IMR-90 (cell line): ENCODE results near the gene CFAP70.

Experiments
- BHLHE40 ChIP-seq: fragments of 150-350 bp; IDR thresholded peaks from 2 replicates; pipeline ENCODE4 v1.6.1; 2016; ENCODE audit warnings: mild to moderate bottlenecking, low read depth, low read length
- CEBPB ChIP-seq: IDR thresholded peaks from 2 replicates; pipeline ENCODE4 v1.6.1; 2012; ENCODE audit warnings: low read depth, low read length, improper control_type of control experiment
- CHD1 ChIP-seq: IDR thresholded peaks from 2 replicates; pipeline ENCODE4 v1.6.1; 2012; ENCODE audit warnings: low read depth, low read length, improper control_type of control experiment
- MAFK ChIP-seq: IDR thresholded peaks from 2 replicates; pipeline ENCODE4 v1.6.1; 2012; ENCODE audit warnings: low read depth, low read length, improper control_type of control experiment
- MAZ ChIP-seq: IDR thresholded peaks from 2 replicates; pipeline ENCODE4 v1.6.1; 2012; ENCODE audit warnings: low read depth, mild to moderate bottlenecking, low read length, improper control_type of control experiment, moderate library complexity, borderline replicate concordance
- NFE2L2 ChIP-seq: fragments of 150-350 bp; IDR thresholded peaks from 2 replicates; pipeline ENCODE4 v1.6.1; 2016; ENCODE audit warnings: low read depth, mild to moderate bottlenecking, low read length
- POLR2A ChIP-seq: IDR thresholded peaks from 2 replicates; pipeline ENCODE4 v1.6.1; 2012; ENCODE audit warnings: mild to moderate bottlenecking, low read depth, low read length
- RFX5 ChIP-seq: IDR thresholded peaks from 2 replicates; pipeline ENCODE4 v1.8.0; 2012; ENCODE audit warnings: low read depth, mild to moderate bottlenecking, low read length, moderate library complexity
- SMC3 ChIP-seq: fragments of 150-350 bp; IDR thresholded peaks from 2 replicates; pipeline ENCODE4 v1.6.1; 2016; ENCODE audit warnings: low read depth, mild to moderate bottlenecking, antibody characterized with exemption, low read length, moderate library complexity
- TF ChIP-seq, protein P1 (sequence below): conservative IDR thresholded peaks from 2 replicates; pipeline ENCODE4 v1.5.1; 2012; ENCODE audit warnings: mild to moderate bottlenecking, low read depth, low read length, improper control_type of control experiment
- TF ChIP-seq, protein P2 (sequence below): fragments of 150-350 bp; IDR thresholded peaks from 2 replicates; pipeline ENCODE4 v1.6.1; 2017; ENCODE audit warnings: mild to moderate bottlenecking, antibody characterized with exemption, low read length, low read depth
- TF ChIP-seq, protein P3 (sequence below): fragments of 150-350 bp; IDR thresholded peaks from 2 replicates; pipeline ENCODE4 v1.6.1; 2016; ENCODE audit warnings: low read depth, mild to moderate bottlenecking, low read length, moderate library complexity, borderline replicate concordance

DNA sequence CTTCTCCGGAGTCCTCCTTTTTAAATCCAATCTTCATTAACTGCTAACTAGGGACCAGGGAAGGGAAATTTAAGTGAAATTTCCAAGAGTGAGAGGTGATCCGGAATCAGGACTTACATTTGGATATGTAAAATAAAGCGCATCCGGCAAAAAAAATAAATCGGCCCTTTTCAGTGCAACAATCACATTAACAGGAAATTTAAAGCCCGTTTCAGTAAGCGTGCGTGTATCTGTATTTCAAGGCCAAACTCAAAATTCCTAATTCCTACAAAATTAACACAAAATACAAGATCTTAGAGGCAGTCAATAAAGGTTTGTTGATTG is 112.4 kb downstream of the CFAP70 start:
- no peak for TF ChIP-seq MAFK
- TF ChIP-seq, protein P1, sequence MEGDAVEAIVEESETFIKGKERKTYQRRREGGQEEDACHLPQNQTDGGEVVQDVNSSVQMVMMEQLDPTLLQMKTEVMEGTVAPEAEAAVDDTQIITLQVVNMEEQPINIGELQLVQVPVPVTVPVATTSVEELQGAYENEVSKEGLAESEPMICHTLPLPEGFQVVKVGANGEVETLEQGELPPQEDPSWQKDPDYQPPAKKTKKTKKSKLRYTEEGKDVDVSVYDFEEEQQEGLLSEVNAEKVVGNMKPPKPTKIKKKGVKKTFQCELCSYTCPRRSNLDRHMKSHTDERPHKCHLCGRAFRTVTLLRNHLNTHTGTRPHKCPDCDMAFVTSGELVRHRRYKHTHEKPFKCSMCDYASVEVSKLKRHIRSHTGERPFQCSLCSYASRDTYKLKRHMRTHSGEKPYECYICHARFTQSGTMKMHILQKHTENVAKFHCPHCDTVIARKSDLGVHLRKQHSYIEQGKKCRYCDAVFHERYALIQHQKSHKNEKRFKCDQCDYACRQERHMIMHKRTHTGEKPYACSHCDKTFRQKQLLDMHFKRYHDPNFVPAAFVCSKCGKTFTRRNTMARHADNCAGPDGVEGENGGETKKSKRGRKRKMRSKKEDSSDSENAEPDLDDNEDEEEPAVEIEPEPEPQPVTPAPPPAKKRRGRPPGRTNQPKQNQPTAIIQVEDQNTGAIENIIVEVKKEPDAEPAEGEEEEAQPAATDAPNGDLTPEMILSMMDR = no peak
- no peak for TF ChIP-seq POLR2A
- TF ChIP-seq SMC3 = no peak
- TF ChIP-seq, protein P2, sequence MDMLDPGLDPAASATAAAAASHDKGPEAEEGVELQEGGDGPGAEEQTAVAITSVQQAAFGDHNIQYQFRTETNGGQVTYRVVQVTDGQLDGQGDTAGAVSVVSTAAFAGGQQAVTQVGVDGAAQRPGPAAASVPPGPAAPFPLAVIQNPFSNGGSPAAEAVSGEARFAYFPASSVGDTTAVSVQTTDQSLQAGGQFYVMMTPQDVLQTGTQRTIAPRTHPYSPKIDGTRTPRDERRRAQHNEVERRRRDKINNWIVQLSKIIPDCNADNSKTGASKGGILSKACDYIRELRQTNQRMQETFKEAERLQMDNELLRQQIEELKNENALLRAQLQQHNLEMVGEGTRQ = no peak
- no peak for TF ChIP-seq MAZ
- no peak for TF ChIP-seq CEBPB
- TF ChIP-seq, protein P3, sequence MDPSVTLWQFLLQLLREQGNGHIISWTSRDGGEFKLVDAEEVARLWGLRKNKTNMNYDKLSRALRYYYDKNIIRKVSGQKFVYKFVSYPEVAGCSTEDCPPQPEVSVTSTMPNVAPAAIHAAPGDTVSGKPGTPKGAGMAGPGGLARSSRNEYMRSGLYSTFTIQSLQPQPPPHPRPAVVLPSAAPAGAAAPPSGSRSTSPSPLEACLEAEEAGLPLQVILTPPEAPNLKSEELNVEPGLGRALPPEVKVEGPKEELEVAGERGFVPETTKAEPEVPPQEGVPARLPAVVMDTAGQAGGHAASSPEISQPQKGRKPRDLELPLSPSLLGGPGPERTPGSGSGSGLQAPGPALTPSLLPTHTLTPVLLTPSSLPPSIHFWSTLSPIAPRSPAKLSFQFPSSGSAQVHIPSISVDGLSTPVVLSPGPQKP = no peak
- no peak for TF ChIP-seq BHLHE40
- no peak for TF ChIP-seq CHD1
- no peak for TF ChIP-seq RFX5
- no peak for TF ChIP-seq NFE2L2
